ENCODE measurements around the gene TMEM94.
A peak's percentile ranks its signal among the peaks of the same experiment; 100 is the strongest.
"Not testable (repeated sequence)": the region's sequence is repeated elsewhere in the genome, so short reads cannot be mapped to it uniquely, and the experiment has no call there.

TMEM94 gene

DNA sequence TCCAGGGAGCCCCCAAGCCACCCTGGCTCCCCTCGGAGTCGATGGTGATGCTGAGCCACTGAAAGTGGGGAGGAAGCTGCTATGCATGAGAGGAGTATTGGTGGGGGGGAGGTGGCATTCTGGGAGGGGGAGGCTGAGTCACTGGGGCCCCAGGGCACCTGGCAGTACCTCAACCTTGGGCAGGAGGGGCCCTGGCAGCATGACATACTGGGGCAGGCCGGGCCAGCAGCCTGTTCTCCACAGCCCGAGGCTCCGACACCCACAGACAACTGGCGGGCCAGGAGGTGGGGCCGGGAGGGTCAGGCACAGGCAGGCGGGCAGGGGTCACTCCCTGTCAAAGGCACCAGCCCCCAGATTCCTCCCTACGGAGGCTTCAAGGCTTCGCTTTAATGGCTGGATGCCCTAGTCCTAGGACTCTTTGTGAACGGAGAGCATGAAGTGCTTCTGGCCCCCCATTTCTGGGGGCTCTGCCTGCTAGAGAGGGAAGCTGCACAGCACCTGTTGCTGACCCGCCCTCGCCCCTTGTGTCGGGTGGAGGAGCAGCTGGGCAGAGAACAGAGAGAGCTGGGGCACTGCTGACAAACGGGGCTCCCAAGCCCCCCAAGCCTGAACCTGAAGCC lies 58.0 kb downstream of the TMEM94 start:
- Mint-ChIP-seq H3K4me1 (peaks cover 23% of the 10 kb centered on the region), H3K4me3 (peak overlapping the region; percentile 53), H3K36me3 (ENCODE audit: low read depth) (peaks cover 15% of the 10 kb centered on the region), H3K9me3 (no peaks in the 10 kb centered on the region), H3K27ac (no peak overlapping the region), H3K27me3 (no peaks in the 10 kb centered on the region)
- ATAC-seq (no peak), DNase-seq (no peak)

DNA sequence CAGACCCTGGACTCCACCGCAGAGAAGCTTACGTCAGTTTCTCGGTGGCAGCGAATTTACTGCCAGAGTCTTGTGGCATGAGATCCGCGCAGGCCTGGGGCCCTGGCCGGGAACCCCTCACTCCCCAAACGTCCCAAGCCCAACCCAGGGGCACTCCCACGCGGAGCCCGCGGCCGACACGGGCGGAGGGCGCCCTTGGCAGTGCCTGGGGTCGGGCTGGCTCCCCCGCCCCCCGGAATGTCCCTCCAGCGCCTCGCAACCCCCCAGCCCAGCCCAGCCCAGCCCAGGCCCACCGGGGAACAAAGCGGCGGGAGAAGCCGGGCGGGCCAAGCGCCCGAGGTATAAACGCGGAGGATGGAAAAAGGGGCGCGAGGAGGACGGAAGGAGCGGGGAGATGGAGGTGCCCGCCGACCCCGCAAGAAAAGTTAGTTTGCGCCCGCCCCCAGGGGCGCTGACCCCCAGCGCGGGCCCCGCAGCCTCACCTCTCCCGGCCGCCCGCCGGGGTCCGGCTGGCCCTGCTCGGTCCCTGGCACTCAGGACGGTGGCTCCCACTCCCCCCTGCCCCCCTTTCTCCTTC lies 58.6 kb downstream of the TMEM94 start:
- peak overlapping the region; percentile 70 for H3K4me3 Mint-ChIP-seq
- H3K4me1 Mint-ChIP-seq: peaks cover 25% of the 10 kb centered on the region
- no peaks in the 10 kb centered on the region for H3K9me3 Mint-ChIP-seq
- no peaks in the 10 kb centered on the region for H3K27me3 Mint-ChIP-seq
- H3K36me3 Mint-ChIP-seq (ENCODE audit: low read depth): peaks cover 18% of the 10 kb centered on the region
- no peak for DNase-seq
- ATAC-seq: no peak
- no peak overlapping the region for H3K27ac Mint-ChIP-seq

DNA sequence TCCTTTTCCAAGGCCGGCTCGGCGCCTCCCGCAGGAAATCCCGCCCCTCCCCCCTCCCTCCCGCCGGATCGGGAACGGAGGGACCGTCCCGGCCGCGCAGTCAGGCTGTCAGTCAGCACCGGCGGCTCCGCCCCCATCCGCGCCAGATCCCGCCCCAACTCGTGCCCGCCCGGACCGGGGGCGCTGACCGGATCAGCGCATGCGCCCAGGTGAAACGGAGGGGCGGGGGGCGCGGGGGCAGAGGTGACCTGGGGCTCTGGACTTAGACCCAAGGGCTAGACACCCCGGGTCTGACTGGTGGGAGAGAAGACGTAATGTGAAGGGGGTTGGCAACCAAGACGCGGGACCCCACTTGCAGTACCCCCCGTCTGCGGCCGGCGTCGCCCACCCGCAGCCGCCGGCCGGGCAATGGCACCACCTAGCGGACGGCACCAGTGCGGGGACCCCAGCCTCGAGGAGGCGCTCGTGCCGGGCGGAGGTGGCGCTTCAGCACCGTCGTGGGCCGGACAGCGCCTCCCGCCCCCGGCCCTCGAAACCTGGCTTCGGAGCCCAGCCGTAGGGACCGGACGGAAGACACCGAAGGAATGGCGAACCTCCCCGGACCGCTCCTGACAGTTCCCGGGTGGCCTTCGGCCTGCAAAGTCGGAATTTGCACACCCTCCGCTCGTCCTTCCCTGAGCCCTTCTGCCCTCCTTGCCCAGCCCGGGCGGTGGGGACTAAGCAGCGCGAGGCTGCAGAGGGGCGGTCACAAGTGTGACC lies 59.2 kb downstream of the TMEM94 start, which contains the start of gene CASKIN2:
CASKIN2 (minus strand) TSS at position 42 of the 759 bp plus-strand sequence. CDS start 1,733 bp downstream, outside the sequence.
- H3K4me3 Mint-ChIP-seq: peak within 1 kb of the TSS; percentile 70
- H3K9me3 Mint-ChIP-seq: no peaks in the 10 kb centered on the region
- H3K27ac Mint-ChIP-seq: peak within 1 kb of the TSS; percentile 39
- ATAC-seq (peak; percentile 39), DNase-seq (peak; percentile 92)
- no peaks in the 10 kb centered on the region for H3K27me3 Mint-ChIP-seq
- peaks cover 18% of the 10 kb centered on the region for H3K36me3 Mint-ChIP-seq (ENCODE audit: low read depth)
- peaks cover 25% of the 10 kb centered on the region for H3K4me1 Mint-ChIP-seq

DNA sequence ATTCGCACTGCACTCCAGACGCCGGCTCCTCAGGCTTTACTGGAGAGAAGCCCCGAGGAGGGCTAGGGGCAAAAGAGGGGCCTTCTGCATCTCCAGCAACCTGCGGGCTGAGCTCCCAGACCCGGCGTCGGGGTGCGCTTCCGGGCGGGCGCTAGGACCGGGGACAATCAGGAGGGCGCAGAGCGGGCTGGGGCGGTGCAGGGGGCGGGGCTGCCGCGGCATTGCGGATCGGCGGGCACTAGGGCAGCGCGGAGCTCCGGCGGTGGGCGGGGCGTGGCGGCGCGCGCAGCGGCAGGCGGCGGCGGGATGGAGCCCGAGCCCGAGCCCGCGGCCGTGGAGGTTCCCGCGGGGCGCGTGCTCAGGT lies 59.8 kb downstream of the TMEM94 start, which contains the start of gene TSEN54:
TSEN54 (plus strand) TSS at position 274 of the 364 bp plus-strand sequence; CDS start at position 307, 33 bp downstream.
- peak within 1 kb of the TSS; percentile 62 for H3K27ac Mint-ChIP-seq

DNA sequence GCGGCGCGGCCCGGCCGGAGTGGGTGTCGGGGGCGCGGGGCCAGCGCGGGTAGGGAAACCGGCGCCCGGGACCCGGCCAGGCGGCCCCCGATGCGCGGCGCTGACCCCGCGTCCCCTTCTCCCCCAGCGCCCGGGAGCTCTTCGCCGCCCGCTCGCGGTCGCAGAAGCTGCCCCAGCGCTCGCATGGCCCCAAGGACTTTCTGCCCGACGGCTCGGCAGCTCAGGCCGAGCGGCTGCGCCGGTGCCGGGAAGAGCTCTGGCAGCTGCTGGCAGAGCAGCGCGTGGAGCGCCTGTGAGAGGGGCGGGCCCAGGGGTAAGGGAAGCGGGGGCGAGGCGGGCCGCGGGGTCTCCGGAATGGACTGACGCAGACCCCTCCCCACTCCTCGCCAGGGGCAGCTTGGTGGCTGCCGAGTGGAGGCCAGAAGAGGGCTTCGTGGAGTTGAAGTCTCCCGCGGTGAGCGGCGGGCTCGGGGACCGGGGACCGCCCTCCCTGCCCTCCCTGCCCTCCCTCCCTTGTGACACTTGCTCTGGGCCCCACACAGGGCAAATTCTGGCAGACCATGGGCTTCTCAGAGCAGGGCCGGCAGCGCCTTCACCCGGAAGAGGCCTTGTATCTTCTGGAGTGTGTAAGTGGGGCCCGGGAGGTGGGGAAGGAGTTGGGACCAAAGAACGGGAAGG lies 60.3 kb downstream of the TMEM94 start:
- peaks cover 25% of the 10 kb centered on the region for H3K4me1 Mint-ChIP-seq
- H3K4me3 Mint-ChIP-seq: peak overlapping the region; percentile 87
- H3K36me3 Mint-ChIP-seq (ENCODE audit: low read depth): peaks cover 18% of the 10 kb centered on the region
- ATAC-seq (peak; percentile 3), DNase-seq (peak; percentile 47)
- peak overlapping the region; percentile 62 for H3K27ac Mint-ChIP-seq
- H3K27me3 Mint-ChIP-seq: no peaks in the 10 kb centered on the region
- no peaks in the 10 kb centered on the region for H3K9me3 Mint-ChIP-seq

More for the DNA sequence above, 59.8 kb downstream of the TMEM94 start, which contains the start of gene TSEN54:
- H3K9me3 Mint-ChIP-seq: no peaks in the 10 kb centered on the region
- H3K4me1 Mint-ChIP-seq: peaks cover 25% of the 10 kb centered on the region
- peak within 1 kb of the TSS; percentile 87 for H3K4me3 Mint-ChIP-seq
- peaks cover 18% of the 10 kb centered on the region for H3K36me3 Mint-ChIP-seq (ENCODE audit: low read depth)
- DNase-seq: peak; percentile 97
- peak; percentile 89 for ATAC-seq
- no peaks in the 10 kb centered on the region for H3K27me3 Mint-ChIP-seq

DNA sequence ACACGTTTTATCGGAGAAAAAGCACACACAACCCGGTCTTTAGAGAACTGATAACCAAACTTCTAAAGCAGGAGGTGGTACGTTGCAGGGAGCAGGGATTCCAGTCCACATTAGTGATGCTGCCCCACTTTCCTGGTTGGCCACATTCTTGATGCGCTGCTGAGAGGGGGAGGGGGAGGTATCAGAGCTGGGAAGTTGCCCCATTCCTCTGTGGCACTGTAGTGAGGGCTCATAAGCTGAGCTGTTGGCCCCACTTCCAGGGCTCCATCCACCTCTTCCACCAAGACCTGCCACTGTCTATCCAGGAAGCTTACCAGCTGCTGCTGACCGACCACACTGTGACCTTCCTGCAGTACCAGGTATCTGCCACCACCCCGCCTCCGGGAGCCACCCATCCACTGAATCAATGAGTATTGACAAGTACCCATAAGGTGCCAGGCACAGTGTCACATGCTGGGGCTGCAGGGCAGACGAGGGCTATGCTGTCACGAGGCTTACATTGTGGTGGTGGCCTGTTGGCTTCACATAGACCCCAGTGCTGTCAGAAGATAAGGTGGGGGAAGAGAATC lies 60.9 kb downstream of the TMEM94 start:
- H3K27me3 Mint-ChIP-seq: no peaks in the 10 kb centered on the region
- H3K27ac Mint-ChIP-seq: peak overlapping the region; percentile 62
- H3K4me3 Mint-ChIP-seq: peak overlapping the region; percentile 87
- H3K4me1 Mint-ChIP-seq: peaks cover 25% of the 10 kb centered on the region
- DNase-seq: peak; percentile 45
- no peaks in the 10 kb centered on the region for H3K9me3 Mint-ChIP-seq
- no peak for ATAC-seq
- peaks cover 18% of the 10 kb centered on the region for H3K36me3 Mint-ChIP-seq (ENCODE audit: low read depth)

DNA sequence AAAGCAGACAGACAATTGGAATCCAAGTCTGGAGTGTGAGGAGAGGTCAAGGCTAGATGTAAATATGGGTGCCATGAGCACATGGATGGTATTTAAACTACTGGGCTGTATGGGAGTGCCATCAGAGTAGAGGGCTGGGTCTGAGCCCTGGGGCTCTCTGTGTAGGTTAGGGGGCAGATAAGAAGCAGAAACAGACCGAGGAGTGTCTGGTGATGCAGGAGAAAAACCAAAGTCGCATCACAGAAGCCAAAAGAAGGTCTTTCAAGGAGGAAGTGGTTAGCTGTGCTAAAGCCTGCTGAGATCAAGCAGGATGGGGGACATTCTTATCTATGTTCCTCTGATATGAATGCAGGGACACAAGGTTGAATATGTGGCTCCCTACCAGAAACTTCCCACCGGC lies 61.8 kb downstream of the TMEM94 start:
- peak; percentile 26 for ATAC-seq
- no peaks in the 10 kb centered on the region for H3K9me3 Mint-ChIP-seq
- peaks cover 19% of the 10 kb centered on the region for H3K36me3 Mint-ChIP-seq (ENCODE audit: low read depth)
- no peaks in the 10 kb centered on the region for H3K27me3 Mint-ChIP-seq
- H3K4me3 Mint-ChIP-seq: peak overlapping the region; percentile 87
- H3K27ac Mint-ChIP-seq: peak overlapping the region; percentile 39
- peaks cover 25% of the 10 kb centered on the region for H3K4me1 Mint-ChIP-seq
- DNase-seq: peak; percentile 24

DNA sequence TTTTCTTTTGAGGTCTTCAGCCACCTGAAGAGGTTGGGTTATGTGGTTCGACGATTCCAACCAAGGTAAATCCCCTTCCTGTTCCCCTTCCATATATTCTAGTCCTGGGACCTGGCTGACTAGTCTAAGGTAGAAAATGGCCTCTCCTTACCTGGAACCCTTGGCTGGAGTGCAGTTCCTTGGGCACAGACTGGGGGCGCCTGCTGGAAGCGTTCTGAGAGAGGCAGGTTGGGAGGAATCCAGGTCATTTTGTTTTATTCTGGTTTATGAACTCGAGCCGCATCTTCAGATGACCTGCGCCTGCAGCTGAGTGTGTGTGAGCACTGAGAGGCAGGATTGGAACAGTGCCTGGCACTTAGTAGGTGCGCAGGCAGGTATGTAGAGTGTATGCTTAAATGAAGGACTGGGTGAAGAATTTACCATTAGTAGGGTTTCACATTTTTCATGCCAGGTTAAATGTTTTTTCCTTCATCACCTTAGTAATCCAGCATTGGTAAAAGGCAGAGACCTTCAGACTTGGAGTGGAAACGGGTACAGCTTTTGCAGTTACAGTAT lies 62.6 kb downstream of the TMEM94 start:
- Mint-ChIP-seq H3K4me1 (peaks cover 25% of the 10 kb centered on the region), H3K4me3 (no peak overlapping the region), H3K27me3 (no peaks in the 10 kb centered on the region), H3K27ac (no peak overlapping the region), H3K9me3 (no peaks in the 10 kb centered on the region), H3K36me3 (ENCODE audit: low read depth) (peaks cover 25% of the 10 kb centered on the region)
- no peak for ATAC-seq
- DNase-seq: no peak

DNA sequence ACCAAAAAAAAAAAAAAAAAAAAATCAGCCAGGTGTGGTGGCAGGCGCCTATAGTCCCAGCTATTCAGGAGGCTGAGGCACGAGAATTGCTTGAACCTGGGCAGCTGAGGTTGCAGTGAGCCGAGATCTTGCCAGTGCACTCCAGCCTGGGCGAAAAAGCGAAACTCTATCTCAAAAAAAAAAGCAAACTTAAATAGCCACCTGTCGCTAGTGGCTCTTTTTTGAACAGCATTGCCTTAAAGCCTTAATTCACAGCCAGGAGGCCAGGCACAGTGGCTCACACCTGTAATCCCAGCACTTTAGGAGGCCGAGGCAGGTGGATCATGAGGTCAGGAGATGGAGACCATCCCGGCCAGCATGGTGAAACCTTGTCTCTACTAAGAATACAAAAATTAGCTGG lies 64.0 kb downstream of the TMEM94 start:
- peaks cover 25% of the 10 kb centered on the region for H3K36me3 Mint-ChIP-seq (ENCODE audit: low read depth)
- H3K27me3 Mint-ChIP-seq, DNase-seq, H3K27ac Mint-ChIP-seq, H3K4me3 Mint-ChIP-seq, ATAC-seq, H3K9me3 Mint-ChIP-seq: not testable (repeated sequence)
- peaks cover 25% of the 10 kb centered on the region for H3K4me1 Mint-ChIP-seq

DNA sequence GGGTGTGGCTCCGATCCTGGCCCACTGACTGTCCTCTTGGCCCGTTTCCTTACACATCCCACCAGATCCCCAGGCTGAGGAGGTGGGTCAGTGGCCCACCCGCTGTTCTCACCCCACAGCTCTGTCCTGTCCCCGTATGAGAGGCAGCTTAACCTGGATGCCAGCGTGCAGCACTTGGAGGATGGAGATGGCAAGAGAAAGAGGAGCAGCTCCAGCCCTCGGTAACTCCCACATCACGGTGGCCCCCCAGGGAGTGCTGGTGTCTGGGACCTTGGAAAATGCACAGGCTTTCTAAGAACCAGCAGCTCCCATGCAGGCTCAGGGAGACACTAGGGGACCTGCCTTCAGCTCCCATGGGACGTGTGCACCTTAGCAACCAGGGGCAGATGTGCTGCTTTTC lies 64.9 kb downstream of the TMEM94 start:
- DNase-seq: no peak
- H3K36me3 Mint-ChIP-seq (ENCODE audit: low read depth): peaks cover 25% of the 10 kb centered on the region
- peaks cover 27% of the 10 kb centered on the region for H3K4me1 Mint-ChIP-seq

DNA sequence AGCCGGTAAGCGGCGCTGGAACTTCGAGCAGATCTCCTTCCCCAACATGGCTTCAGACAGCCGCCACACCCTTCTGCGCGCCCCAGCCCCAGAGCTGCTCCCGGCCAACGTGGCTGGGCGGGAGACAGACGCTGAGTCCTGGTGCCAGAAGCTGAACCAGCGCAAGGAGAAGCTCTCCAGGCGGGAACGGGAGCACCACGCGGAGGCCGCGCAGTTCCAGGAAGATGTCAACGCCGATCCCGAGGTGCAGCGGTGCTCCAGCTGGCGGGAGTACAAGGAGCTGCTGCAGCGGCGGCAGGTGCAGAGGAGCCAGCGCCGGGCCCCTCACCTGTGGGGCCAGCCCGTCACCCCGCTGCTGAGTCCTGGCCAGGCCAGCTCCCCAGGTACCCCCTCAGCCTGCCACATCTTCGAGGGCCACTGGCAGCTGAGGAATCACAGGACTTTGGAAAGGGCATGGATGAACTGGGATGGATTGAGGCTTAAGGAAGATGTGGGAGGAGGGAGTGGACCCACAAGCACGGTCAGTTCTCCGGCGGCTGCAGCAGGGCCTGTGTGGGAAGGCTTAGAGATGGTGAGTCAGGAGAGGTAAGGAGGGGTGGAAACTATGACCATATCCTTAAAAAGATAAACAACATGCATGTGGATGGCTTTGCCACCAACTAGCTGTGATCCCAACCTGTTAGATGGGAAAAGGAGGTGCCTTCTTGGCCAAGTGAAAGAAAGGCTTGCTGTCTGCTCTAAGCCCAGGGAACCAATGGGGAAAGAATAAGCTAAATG lies 65.7 kb downstream of the TMEM94 start:
- ATAC-seq: no peak
- no peak overlapping the region for H3K4me3 Mint-ChIP-seq
- peaks cover 33% of the 10 kb centered on the region for H3K4me1 Mint-ChIP-seq
- peaks cover 25% of the 10 kb centered on the region for H3K36me3 Mint-ChIP-seq (ENCODE audit: low read depth)
- H3K27me3 Mint-ChIP-seq: peaks cover 7% of the 10 kb centered on the region
- H3K9me3 Mint-ChIP-seq: no peaks in the 10 kb centered on the region
- DNase-seq: no peak
- H3K27ac Mint-ChIP-seq: no peak overlapping the region

More for the DNA sequence above, 64.9 kb downstream of the TMEM94 start:
- Mint-ChIP-seq H3K27me3 (peaks cover under 1% of the 10 kb centered on the region), H3K27ac (no peak overlapping the region), H3K9me3 (no peaks in the 10 kb centered on the region), H3K4me3 (no peak overlapping the region)
- no peak for ATAC-seq

DNA sequence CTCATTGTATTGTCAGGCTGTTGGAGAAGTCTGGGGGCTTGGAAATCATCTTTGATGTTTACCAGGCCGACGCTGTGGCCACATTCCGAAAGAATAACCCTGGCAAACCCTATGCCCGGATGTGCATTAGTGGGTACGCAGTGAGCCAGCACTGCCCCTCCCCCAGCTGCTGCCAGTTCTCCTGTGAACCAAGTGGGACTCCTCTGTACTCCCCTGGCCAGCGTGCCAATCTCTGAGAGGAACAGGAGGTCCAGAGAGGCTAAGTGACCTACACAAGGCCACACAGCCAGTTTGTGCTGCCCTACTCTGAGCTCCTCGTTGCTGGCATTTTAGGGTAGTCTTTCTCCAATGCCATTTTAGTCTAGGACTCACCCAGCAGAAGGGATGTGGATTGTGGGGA lies 67.2 kb downstream of the TMEM94 start:
- H3K9me3 Mint-ChIP-seq: no peaks in the 10 kb centered on the region
- H3K36me3 Mint-ChIP-seq (ENCODE audit: low read depth): peaks cover 13% of the 10 kb centered on the region
- peaks cover 18% of the 10 kb centered on the region for H3K4me1 Mint-ChIP-seq
- ATAC-seq (no peak), DNase-seq (no peak)
- H3K4me3 Mint-ChIP-seq: no peak overlapping the region
- H3K27ac Mint-ChIP-seq: no peak overlapping the region
- peaks cover 7% of the 10 kb centered on the region for H3K27me3 Mint-ChIP-seq

DNA sequence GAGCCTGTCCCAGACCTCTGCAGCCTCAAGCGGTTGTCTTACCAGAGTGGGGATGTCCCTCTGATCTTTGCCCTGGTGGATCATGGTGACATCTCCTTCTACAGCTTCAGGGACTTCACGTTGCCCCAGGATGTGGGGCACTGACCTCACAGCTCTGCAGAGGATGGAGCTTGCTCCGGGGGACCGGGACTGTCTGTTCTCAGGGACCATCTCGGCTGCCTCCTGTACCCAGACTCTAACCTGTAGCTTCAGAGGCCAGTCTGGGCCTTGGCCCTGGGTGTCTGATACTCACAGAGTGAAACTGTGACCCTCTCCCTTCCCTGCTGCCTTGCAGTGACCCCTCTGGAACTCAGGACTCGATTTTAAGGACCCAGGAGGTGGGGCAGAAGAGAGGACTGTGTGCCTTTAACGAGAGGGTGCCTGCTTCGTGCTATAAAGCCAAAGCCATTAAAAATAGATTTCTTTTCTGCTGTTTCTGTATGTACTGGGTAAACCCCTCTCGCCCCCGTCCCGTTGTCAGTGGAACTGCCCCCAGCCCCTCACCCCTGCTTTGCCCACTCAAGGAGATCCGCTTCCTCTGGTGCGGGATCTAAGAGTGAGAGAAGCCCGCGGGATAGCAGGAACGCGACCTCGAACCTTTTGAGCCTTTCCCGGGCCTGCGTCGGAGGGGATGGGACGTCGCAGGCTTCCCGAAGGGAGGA lies 68.0 kb downstream of the TMEM94 start:
- Mint-ChIP-seq H3K4me3 (peak overlapping the region; percentile 34), H3K36me3 (ENCODE audit: low read depth) (peaks cover 10% of the 10 kb centered on the region), H3K4me1 (peaks cover 12% of the 10 kb centered on the region), H3K27ac (no peak overlapping the region), H3K9me3 (no peaks in the 10 kb centered on the region), H3K27me3 (peaks cover 7% of the 10 kb centered on the region)
- DNase-seq: no peak
- no peak for ATAC-seq
